ENCODE measurements around the gene DOCK3.
"Not testable (repeated sequence)": the region's sequence is repeated elsewhere in the genome, so short reads cannot be mapped to it uniquely, and the experiment has no call there.

DOCK3 gene

DNA sequence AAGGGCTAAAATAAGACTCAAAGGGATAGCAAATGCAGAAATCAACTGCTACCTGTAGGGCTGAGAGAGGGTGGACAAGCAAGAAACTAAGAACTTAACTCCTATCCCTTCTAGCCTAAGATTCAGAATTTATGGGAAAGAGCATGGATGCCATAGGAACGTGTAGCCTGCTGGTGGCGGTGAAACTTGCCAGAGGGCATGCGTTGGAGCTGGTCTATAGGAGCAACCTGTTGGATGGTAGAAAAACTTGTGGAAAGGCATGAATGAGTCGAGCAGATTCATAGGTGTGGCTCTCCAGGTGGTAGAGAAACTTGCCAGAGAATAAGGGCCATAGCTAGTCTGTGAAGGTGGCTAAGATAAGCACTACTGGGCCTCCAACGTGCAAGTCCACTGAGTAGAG, 137.2 kb downstream of the DOCK3 start:
- DNase-seq = no peak

DNA sequence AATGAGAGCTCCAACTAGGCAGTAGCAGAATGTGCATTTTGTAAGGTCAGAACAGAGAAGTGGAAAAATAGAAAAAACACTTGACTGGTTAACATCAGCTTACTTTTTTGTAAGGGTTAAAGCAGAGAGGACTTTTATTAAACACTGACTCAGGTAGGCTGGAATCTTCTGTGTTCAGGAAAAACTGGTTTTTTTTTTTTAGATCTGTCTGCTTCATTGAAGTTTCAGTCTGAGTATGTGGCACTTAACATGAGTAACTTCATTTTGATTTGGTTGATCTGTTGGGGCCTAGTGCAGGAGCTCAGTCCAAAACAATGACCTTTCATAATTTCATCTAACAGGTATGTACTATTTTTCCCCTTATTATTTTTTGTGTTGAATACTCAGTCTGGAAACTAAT, 141.1 kb downstream of the DOCK3 start:
- no peak for DNase-seq

DNA sequence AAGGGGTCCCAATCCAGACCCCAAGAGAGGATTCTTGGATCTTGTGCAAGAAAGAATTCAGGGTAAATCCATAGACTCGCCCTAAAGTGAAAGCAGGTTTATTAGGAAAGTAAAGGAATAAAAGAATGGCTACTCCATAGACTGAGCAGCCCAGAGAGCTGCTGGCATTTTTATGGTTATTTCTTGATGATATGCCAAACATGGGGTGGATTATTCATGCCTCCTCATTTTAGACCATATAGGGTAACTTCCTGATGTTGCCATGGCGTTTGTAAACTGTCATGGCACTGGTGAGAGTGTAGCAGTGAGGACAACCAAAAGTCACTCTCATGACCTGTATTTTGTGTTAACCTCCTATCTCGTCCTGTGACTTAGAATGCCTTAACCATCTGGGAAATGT, 142.2 kb downstream of the DOCK3 start:
- DNase-seq = no peak

DNA sequence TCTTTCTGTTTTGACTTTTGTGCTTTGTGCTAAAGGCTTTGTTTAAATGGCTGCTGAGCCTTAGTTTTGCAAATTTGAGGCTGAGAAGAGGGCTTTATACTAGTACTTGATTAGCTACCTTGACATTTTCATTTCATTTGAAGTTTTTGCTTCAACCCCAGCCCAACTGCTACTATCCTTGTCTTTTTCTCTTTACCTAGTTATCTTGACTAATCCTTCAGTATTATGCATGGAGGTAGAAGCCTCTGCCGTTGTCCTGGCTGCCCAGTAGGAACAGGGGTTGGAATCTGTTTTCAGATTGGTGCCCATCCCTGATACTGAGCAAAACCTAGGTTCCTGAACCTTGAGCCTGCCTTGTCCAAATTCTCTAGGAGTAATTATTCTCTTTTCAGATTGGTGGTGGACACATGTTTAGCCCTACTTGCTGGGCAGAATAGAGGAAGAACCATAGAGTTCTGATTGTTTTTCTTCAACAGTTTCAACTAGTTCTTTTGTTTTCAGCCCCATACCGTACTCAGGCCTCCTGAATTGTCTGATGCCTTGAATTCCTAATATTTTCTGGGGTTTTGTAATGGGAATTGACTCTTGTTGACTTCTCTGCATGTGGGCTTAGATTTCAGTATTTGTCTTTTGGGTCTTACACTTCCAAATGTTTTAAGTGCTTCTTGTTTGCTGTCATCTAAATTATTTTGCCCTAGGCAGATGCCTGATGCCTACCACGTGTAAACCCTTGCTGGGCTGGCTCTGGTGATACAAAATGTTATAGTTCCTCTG, 143.2 kb downstream of the DOCK3 start:
- no peak for DNase-seq

DNA sequence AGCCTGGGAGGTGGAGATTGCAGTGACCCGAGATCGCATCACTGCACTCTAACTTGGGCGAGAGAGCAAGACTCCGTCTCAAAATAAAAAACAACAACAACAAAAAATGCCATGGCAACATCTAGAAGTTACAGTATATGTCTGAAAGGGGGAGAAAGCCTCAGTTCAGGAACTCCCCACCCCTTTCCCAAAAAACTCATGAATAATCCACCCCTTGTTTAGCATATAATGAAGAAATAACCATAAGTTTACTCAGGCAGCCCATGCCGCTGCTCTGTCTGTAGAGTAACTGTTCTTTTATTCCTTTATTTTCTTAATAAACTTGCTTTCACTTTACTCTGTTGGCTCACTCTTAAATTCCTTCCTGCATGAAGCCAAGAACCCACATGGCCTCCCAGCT, 145.2 kb downstream of the DOCK3 start:
- DNase-seq = no peak

DNA sequence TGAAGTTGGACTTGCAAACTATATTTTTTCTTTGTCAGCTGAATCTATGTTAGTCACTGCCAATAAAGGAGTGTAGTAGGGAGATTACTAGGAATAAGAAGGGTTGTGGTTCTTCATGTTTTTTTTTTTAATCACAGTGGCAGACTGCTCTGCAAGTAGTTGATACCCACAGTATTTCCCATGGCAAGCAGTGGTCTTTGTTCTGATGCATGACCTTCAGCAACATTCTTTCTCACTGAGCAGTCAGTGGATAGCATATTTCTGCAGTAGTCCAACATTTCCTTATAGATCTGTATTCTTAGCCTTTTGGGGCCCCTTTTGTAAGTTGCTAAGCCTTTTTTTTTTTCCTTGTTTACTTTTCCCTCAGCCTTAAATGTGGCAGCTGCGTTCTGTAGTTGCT, 151.1 kb downstream of the DOCK3 start:
- DNase-seq = no peak

DNA sequence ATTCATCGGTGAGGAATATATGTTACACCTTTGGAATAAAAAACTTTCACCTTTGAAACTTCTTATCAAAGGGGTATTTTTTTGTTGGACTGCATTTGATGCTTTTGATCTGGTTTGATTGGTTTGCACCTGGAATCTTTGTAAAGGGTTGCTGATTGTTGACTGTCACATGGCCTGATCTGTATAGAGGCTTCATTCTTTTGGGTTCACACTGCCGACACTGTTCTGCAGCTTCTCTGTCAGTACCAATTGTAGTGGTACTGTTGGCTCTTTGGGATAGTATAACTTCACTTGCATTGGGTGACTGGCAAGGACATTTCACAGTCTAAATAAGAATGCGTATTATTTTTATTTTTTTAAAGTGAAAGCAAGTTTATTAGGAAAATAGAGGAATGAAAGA, 155.7 kb downstream of the DOCK3 start:
- no peak for DNase-seq

DNA sequence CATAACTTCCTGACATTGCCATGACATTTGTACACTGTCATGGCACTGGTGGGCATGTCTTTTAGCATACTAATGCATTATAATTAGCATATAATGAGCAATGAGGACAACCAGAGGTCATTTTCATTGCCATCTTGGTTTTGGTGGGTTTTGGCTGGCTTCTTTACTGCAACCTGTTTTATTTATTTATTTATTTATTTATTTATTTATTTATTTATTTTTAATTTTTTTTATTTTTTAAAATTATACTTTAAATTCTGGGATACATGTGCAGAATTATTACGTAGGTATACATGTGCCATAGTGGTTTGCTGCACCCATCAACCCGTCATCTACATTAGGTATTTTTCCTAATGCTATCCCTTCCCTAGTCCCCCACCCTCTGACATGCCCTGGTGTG, 156.3 kb downstream of the DOCK3 start:
- not testable (repeated sequence) for DNase-seq

DNA sequence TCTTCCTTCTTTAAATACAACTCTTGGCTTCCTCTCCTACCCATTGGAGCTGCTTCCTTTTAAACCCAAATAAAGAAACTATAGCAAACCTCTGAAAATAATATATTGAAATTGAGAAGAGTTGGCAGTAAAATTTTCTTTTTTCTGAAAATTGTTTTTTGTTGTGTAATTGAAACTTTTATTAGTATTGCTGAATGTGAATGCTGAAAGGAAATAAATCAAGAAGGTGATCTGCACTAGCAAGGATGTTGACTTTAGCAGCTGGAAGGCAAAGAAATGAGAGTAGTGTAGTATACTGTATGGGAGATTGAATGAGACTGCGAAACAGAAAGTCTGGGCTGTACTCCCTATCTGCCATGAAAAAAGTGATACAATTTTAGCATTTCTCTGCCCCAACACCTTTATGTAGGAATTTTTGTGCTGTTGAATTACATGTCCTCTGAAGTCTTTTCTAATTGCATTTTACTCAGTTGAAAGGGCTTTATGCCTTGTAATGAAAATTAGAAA, 166.3 kb downstream of the DOCK3 start:
- no peak for DNase-seq

DNA sequence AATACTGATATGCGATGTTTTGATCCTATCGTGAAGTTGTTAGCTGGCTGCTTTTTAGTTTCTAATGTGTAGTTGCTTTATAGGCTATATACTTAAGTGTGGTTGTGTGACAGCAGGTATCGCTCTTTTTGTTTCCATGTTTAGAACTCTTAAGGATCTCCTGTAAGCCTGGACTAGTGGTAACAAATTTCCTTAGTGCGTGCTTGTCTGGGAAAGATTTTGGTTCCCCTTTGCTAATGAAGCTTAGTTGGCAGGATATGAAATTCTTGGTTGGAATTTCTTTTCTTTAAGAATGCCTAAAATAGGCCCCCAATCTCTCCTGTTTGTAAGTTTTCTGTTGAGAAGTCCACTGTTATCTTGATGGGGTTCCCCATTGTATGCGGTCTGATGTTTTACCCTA, 173.6 kb downstream of the DOCK3 start:
- DNase-seq = no peak

DNA sequence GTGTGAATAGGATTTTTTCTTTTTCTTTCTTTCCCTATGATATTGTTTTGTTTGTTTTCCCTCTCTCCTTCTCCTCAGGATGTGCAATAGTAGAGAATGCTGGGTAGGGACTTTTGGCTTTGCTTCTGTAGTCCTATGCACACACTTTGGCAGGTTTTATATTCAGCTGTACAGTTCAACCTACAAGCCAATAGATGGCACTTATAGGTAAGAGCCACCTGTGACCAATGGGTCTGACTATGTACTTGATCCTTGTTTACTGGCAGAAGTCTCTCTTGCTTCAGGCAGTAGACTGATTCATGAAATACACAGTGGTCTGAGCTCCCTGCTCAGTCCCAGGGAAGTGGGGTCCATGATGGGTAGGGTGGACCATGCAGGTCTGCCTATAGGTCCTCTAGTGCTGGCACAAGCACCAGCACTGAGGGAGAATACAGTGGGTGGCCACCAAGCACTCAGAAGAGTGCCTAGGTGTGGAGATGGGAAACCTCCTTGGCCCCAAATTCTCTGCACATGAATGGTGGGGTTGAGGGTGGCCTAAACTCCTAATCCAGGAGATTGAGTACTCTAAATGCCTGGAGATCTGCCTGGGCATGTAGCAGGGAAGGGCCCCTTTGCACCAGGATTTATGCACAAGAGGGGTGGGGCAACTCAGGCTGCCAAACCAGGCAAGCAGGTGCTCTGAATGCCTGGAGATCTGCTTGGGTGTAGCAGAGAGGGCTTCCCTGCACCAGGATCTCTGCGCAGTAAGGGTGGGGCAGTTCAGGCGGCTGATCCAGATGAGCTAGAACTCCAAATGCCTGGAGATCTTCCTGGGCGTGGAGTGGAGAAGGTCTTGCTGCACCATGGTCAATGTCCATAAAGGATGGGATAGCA, 176.1 kb downstream of the DOCK3 start:
- DNase-seq = no peak

DNA sequence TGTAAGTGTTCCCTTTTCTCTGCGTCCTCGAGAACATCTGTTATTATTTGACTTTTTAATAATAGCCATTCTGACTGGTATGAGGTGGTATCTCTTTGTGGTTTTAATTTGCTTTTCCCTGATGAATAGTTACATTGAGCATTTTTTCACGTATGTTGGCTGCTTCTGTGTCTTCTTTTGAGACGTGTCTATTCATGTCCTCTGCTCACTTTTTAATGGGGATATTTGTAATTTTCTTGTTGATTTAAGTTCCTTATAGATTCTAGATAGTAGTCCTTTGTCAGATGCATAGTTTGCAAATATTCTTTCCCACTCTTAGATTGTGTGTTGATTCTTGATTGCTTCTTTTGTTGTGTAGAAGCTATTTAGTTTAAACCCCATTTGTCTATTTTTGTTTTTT, 179.2 kb downstream of the DOCK3 start:
- no peak for DNase-seq

DNA sequence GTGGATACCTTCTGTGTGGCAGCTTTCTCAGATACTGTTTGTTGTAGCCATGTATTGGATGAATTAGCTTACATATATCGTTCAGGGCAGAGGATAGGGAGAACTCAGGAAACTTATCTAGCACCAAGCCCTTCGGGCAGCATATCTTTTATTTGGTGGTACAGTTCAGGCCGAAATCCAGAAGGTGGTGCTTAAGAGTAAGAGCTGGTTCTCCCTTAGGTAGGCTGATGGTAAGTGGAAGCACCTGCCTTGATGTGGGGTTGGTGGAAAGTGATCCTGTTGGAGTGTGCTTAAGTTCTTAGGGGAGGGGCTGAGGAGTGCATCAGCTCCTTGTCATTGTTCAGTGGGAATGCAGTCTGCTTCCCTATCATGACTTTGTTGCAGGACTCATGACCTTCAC, 187.5 kb downstream of the DOCK3 start:
- DNase-seq = no peak

DNA sequence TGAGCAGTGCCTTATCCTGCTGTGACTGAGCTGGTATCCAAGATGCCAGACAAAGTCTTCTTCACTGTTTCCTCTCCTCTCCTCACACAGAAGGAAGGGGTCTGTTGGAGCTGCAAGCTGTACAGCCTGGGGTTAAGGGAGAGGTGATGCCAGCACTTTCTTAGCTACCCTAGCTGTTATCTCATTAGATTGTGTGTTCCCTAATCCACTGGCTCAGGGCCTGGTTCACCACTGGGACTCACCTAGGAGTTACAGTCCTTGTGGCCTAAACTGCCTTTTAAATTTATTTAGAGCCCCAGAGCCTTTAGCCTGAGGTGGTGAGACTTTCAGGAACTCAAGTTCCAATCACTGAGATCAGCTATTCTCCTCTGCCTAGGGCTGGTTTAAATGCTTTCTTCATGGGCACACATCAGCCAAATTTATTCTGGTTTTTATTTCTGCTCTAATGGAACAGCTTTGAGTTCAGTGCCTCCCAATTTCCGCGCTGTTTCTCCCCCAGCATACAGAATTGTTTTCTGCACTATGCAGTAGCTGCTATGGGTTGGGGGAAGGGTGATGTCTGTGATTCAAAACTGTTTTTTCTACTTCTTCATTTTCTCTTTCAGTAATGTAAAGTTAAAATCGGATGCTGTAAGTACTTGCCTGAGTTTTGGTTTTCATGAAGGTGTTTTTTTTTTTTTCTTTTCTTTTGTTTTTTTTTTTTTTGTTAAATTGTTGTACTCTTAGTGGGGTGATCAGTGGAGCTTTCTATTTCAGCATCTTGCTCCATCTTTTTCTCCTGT, 198.8 kb downstream of the DOCK3 start:
- DNase-seq = no peak

DNA sequence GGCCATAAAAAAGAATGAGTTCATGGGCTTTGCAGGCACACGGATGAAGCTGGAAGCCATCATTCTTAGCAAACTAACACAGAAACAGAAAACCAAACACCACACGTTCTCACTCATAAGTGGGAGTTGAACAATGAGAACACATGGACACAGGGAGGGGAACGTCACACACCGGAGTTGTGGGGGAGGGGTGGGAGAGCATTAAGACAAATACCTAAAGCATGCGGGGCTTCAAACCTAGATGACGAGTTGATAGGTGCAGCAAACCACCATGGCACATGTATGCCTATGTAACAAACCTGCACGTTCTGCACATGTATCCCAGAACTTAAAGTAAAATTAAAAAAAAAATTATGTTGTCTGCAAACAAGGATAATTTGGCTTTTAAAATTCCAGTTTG, 200.1 kb downstream of the DOCK3 start:
- DNase-seq = not testable (repeated sequence)

DNA sequence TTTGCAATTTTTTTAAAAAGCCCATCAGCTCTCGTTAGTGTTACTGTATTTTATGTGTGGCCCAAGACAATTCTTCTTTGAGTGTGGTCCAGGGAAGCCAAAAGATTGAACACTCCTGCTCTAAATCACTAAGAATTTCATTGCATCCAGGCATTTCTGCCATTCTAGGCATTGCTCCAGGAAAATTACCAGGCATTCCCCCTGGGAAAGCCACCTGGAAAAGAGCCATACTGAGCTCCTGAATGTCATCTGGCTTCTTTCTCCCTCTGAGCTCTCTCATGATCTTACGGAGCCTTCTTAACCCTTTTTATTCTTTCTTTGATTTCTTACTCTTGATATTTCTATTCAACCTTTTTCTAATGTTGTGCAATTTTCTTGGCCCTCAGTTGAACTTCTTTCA, 202.2 kb downstream of the DOCK3 start:
- no peak for DNase-seq

DNA sequence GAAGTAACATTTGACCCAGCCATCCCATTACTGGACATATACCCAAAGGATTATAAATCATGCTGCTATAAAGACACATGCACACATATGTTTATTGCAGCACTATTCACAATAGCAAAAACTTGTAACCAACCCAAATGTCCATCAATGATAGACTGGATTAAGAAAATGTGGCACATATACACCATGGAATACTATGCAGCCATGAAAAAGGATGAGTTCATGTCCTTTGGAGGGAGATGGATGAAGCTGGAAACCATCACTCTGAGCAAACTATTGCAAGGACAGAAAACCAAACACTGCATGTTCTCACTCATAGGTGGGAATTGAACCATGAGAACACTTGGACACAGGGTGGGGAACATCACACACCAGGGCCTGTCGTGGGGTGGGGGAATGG, 208.0 kb downstream of the DOCK3 start:
- DNase-seq = not testable (repeated sequence)

DNA sequence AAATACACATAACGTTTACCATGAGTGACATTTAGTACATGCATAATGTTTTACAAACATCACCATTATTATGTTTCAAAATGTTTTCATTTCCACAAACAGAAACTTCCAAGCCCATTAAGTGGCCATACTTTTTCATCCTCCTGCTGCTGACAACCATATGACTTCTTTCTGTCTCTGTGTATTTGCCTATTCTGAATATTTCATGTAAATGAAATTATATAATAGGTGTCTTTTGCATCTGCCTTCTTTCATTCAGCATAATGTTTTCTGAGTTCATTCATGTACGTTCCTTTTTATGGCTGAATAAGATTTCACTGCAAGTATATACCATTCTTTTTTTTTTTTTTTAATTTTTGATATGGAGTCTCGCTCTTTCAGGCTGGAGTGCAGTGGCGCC, 209.0 kb downstream of the DOCK3 start:
- DNase-seq = no peak

DNA sequence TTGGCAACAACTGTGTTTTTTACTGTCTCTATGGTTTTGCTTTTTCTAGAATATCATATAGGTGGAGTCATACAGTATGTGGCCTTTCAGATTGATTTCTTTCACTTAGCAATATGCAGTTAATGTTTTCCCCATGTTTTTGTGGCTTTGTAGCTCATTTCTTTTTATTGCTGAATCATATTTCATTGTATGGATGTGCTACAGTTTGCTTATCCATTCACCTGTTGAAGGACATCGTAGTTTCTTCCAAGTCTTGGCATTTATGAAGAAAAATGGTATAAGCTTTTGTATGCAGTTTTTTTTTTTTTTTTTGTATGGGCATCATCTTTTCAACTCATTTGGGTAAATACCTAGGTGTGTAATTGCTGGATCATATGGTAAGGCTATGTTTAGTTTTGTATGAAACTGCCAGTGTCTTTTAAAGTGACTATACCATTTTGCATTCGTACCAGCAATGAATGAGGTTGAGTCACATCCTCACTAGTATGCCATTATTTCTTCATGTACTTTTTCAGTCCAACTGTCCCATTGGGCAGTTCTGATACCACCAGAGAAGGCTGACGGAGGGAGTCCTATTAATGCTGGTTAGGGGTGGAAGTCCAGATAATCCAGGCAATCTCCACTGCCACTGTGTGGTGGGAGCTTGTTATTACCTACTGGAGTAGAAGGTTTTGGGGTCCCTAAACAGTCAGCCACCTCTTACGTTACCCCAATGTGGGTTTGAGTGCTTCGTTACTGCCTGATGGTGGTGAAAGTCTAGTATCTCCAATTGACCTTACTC, 210.5 kb downstream of the DOCK3 start:
- DNase-seq = no peak

DNA sequence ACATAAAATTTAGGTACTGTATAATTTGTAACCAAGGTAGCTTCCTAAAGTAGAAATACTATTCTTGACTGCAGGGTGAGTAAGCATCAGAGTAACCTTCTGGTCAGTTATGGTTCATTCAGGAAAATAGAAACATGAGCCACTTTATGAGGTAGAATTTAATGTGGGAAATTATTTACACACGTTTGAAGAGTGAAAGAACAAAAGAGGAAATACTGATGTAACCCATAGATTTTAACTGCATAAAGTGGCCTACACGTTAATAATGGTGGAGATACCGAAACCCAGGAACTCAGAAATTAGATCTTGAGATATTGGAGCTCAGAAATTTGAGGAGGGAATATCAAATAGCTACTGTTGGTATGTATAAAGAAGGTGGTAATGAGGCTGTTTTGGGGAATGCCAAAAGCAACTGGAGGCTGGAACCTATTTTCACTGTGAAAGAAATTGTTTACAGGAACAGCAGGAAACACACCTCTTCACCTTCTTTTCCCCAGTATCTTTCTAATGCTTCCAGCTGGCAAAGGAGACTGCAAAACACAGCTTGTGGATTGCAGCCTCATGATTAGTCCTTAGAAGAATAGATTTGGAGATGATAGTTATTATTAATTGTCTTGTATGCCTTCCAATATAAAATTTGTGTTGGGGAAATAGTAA, 216.1 kb downstream of the DOCK3 start:
- DNase-seq = no peak

DNA sequence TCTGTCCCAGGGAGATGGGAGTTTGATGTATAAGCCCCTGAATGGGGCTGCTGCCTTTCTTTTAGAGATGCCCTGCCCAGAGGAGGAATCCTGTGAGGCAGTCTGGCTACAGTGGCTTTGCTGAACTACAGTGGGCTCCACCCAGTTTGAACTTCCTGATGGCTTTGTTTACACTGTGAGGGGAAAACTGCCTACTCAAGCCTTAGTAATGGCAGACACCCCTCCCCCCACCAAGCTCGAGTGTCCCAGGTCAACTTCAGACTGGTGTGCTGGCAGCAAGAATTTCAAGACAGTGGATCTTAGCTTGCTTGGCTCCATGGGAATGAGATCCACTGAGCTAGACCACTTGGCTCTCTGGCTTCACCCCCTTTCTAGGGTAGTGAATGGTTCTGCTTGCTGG, 226.4 kb downstream of the DOCK3 start:
- not testable (repeated sequence) for DNase-seq

DNA sequence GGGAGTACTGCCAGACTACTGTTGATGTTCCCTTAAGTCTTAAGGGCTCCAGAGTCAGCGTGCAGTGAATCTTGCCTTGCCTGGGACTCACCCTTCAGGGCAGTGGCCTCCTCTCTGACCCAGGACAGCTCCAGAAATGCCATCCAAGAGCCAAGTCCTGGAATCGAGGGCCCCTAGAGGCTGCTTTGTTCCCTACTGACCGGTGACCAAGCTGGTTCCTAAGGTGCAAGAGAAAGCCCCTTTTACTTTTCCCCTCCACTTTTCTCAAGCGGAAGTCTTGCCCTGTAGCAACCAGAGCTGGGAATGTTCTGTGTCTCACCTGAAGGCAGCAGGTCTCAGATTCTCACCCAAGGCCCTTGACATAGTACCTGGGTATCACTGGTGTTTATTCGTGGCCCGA, 238.0 kb downstream of the DOCK3 start:
- no peak for DNase-seq

Data from COR-L47 (cell line).